H1 (cell line): Measurements from ENCODE around the gene AMPD3. TPM values are rescaled to one million over a fixed set of nuclear protein-coding genes. Genes with fewer than 3 reads are reported as not detected.

Experiments used
- CTCF ChIA-PET: fragments of 300-600 bp; sonication (Branson Sonifier 250); formaldehyde crosslinking; loops from one replicate; lab custom pipeline; 2021; ENCODE audit not compliant: partially characterized antibody; lab: Charles Lee
- POLR2A ChIA-PET: fragments of 300-600 bp; sonication (Branson Sonifier 250); formaldehyde crosslinking; loops from one replicate; lab custom pipeline; 2021; ENCODE audit warnings: inconsistent platforms; ENCODE audit not compliant: partially characterized antibody; lab: Charles Lee
- DNase-seq, 2 experiments: peaks; one replicate each; pipeline versions ENCODE4 v3.0.0 to v3.0.0-alpha.2; 2010 to 2022; ENCODE audit warnings: low spot score in 2 of 2, low read depth in 1 of 2, mixed read lengths in 1 of 2
- FAIRE-seq: peaks from 2 replicates; lab custom pipeline; 2011; peaks lifted over from hg19 to GRCh38; lab: Jason Lieb, UNC
- H2AFZ ChIP-seq: 2 replicates; pipeline ENCODE4 v1.8.1; 2012; ENCODE audit warnings: low read length, inconsistent platforms
- H2AK5ac ChIP-seq: 2 replicates; pipeline ENCODE4 v1.6.1; 2013; ENCODE audit warnings: low read depth, low read length
- H2BK120ac ChIP-seq: replicated peaks from 2 replicates; pipeline ENCODE3; 2013; ENCODE audit warnings: low read depth, low read length, inconsistent platforms
- H2BK12ac ChIP-seq: 2 replicates; pipeline ENCODE4 v1.6.1; 2013; ENCODE audit warnings: low read depth, low read length
- H2BK15ac ChIP-seq: 2 replicates; pipeline ENCODE4 v1.6.1; 2013; ENCODE audit warnings: low read length
- H2BK20ac ChIP-seq: 2 replicates; pipeline ENCODE4 v1.6.1; 2013; ENCODE audit warnings: low read length
- H2BK5ac ChIP-seq: 2 replicates; pipeline ENCODE4 v1.6.1; 2013; ENCODE audit warnings: low read depth, low read length
- H3K14ac ChIP-seq: 2 replicates; pipeline ENCODE4 v1.6.1; 2013; ENCODE audit warnings: inconsistent platforms; ENCODE audit not compliant: insufficient read length
- H3K18ac ChIP-seq: 2 replicates; pipeline ENCODE4 v1.6.1; 2013; ENCODE audit warnings: low read length; ENCODE audit errors: extremely low read depth
- H3K23ac ChIP-seq: 2 replicates; pipeline ENCODE4 v1.6.1; 2013; ENCODE audit warnings: inconsistent platforms; ENCODE audit not compliant: insufficient read length
- H3K23me2 ChIP-seq: 2 replicates; pipeline ENCODE4 v1.6.1; 2013; ENCODE audit warnings: low read depth, low read length
- H3K27ac ChIP-seq: 2 replicates; pipeline ENCODE4 v1.6.1; 2011; ENCODE audit warnings: low read depth, low read length, inconsistent platforms
- H3K27me3 ChIP-seq, 4 experiments: replicated peaks in 1 of 4; 1 replicate in 1 of 4; 2 replicates in 3 of 4; pipeline versions ENCODE4 v1.6.1 to v1.8.1; 2011 to 2013; ENCODE audit warnings: low read length in 3 of 4, mild to moderate bottlenecking in 3 of 4, inconsistent platforms in 2 of 4, mixed read lengths in 2 of 4, moderate library complexity in 1 of 4; ENCODE audit not compliant: control insufficient read depth in 3 of 4, insufficient read depth in 3 of 4; ENCODE audit errors: extremely low read depth in 1 of 4
- H3K36me3 ChIP-seq, 4 experiments: 2 replicates each; pipeline versions ENCODE4 v1.6.1 to v1.8.1; 2011 to 2013; ENCODE audit warnings: mild to moderate bottlenecking in 4 of 4, low read length in 3 of 4, moderate library complexity in 2 of 4, control low read depth in 1 of 4, inconsistent platforms in 1 of 4; ENCODE audit not compliant: insufficient read depth in 4 of 4, control insufficient read depth in 2 of 4
- H3K4ac ChIP-seq: replicated peaks from 2 replicates; pipeline ENCODE3; 2013; ENCODE audit warnings: low read length, low read depth, mixed read lengths, inconsistent platforms; ENCODE audit not compliant: insufficient read length
- H3K4me1 ChIP-seq, 4 experiments: replicated peaks in 1 of 4; 1 replicate in 1 of 4; 2 replicates in 3 of 4; pipeline versions ENCODE4 v1.6.1 to v1.8.1; 2011 to 2013; ENCODE audit warnings: low read length in 3 of 4, inconsistent platforms in 2 of 4, mixed read lengths in 1 of 4; ENCODE audit not compliant: insufficient read depth in 4 of 4, control insufficient read depth in 3 of 4
- H3K4me2 ChIP-seq, 2 experiments: 2 replicates each; pipeline versions ENCODE4 v1.6.1 to v1.8.1; 2011 to 2013; ENCODE audit warnings: low read depth in 2 of 2, low read length in 2 of 2, control low read depth in 1 of 2, inconsistent platforms in 1 of 2, mild to moderate bottlenecking in 1 of 2; ENCODE audit not compliant: insufficient read depth in 1 of 2
- H3K4me3 ChIP-seq, 4 experiments: fragments of 200-600, 300-600 bp in 1 of 4; sonication (generic), shearing (Covaris generic), sonication (Bioruptor Twin) in 1 of 4; 2 replicates each; pipeline versions ENCODE4 v1.5.1 to v1.8.1; 2011 to 2016; ENCODE audit warnings: low read length in 4 of 4, low read depth in 3 of 4, control low read depth in 2 of 4, inconsistent platforms in 2 of 4, mild to moderate bottlenecking in 2 of 4, mixed read lengths in 1 of 4, moderate library complexity in 1 of 4; ENCODE audit not compliant: insufficient read depth in 2 of 4; ENCODE audit errors: extremely low read depth in 1 of 4
- H3K56ac ChIP-seq: replicated peaks from 2 replicates; pipeline ENCODE3; 2013; ENCODE audit warnings: low read depth, mild to moderate bottlenecking, mixed read lengths, low read length, inconsistent platforms; ENCODE audit not compliant: insufficient read length
- H3K79me1 ChIP-seq: 2 replicates; pipeline ENCODE4 v1.6.1; 2013; ENCODE audit warnings: low read depth, low read length, control low read depth
- H3K79me2 ChIP-seq, 2 experiments: 2 replicates each; pipeline versions ENCODE4 v1.6.1 to v1.8.1; 2012 to 2013; ENCODE audit warnings: low read length in 2 of 2, mild to moderate bottlenecking in 2 of 2, inconsistent platforms in 1 of 2; ENCODE audit not compliant: insufficient read depth in 2 of 2, control insufficient read depth in 1 of 2
- H3K9ac ChIP-seq, 4 experiments: replicated peaks in 1 of 4; 1 replicate in 1 of 4; 2 replicates in 3 of 4; pipeline versions ENCODE4 v1.6.1 to v1.8.1; 2011 to 2013; ENCODE audit warnings: low read depth in 3 of 4, low read length in 3 of 4, control low read depth in 2 of 4, mild to moderate bottlenecking in 2 of 4, moderate library complexity in 2 of 4, inconsistent platforms in 1 of 4; ENCODE audit errors: extremely low read depth in 1 of 4
- H3K9me3 ChIP-seq, 2 experiments: 2 replicates each; pipeline versions ENCODE4 v1.6.1 to v1.8.1; 2012 to 2013; ENCODE audit warnings: mild to moderate bottlenecking in 2 of 2, moderate library complexity in 2 of 2, control low read depth in 1 of 2, inconsistent platforms in 1 of 2, low read depth in 1 of 2, low read length in 1 of 2, mixed read lengths in 1 of 2; ENCODE audit not compliant: insufficient read depth in 2 of 2
- H4K20me1 ChIP-seq, 2 experiments: replicated peaks in 1 of 2; 2 replicates each; pipeline versions ENCODE3 to v1.8.1; 2011 to 2013; ENCODE audit warnings: inconsistent platforms in 2 of 2, low read length in 2 of 2, mild to moderate bottlenecking in 1 of 2; ENCODE audit not compliant: insufficient read depth in 2 of 2, control insufficient read depth in 1 of 2
- H4K5ac ChIP-seq: 2 replicates; pipeline ENCODE4 v1.6.1; 2013; ENCODE audit warnings: low read length, low read depth, mixed read lengths, inconsistent platforms; ENCODE audit not compliant: insufficient read length
- H4K8ac ChIP-seq: 2 replicates; pipeline ENCODE4 v1.8.0; 2013; ENCODE audit warnings: mild to moderate bottlenecking, moderate library complexity, low read length, inconsistent platforms; ENCODE audit not compliant: insufficient read depth; ENCODE audit errors: extremely low read depth
- H4K91ac ChIP-seq: replicated peaks from 2 replicates; pipeline ENCODE3; 2013; ENCODE audit warnings: low read length, mixed read lengths, inconsistent platforms; ENCODE audit not compliant: insufficient read length
- BACH1 ChIP-seq: IDR thresholded peaks from 2 replicates; pipeline ENCODE4 v1.6.1; 2012; ENCODE audit warnings: low read length, improper control_type of control experiment
- MAFK ChIP-seq: IDR thresholded peaks from 2 replicates; pipeline ENCODE4 v1.6.1; 2012; ENCODE audit warnings: low read depth, mild to moderate bottlenecking, improper control_type of control experiment, low read length
- PHF8 ChIP-seq: fragments of 200-600 bp; sonication (generic); conservative IDR thresholded peaks from 2 replicates; pipeline ENCODE4 v1.7.1; 2012; ENCODE audit warnings: low read depth, mild to moderate bottlenecking, inconsistent platforms, low read length, moderate library complexity
- WGBS, 2 experiments: shearing (Covaris generic) in 1 of 2; methylation state at CpG; one replicate each; pipeline versions ENCODE4 v1.1.6 to v1.1.7; 2013 to 2015; ENCODE audit warnings: low lambda C conversion rate in 2 of 2, mixed read lengths in 2 of 2, inconsistent platforms in 1 of 2, low coverage in 1 of 2, missing lambda C conversion rate in 1 of 2; ENCODE audit not compliant: insufficient replicate concordance in 2 of 2, insufficient coverage in 1 of 2, insufficient read length in 1 of 2; ENCODE audit errors: extremely low coverage in 1 of 2, missing lambda C conversion rate in 1 of 2; 5-methylcytosine and 5-hydroxymethylcytosine counted together
- polyA plus RNA-seq, 7 experiments: library from polyadenylated mRNA; depleted of rRNA in 3 of 7; stranded (reverse) in 5 of 7; unstranded in 2 of 7; fragments of >200 nt in 5 of 7; fragments of 200-250 nt in 2 of 7; gene quantifications; 1 replicate in 5 of 7; 2 replicates in 1 of 7; 4 replicates in 1 of 7; pipeline versions ENCODE4 v1.2.1 to v1.2.3, GENCODE V29; 2011 to 2013; ENCODE audit warnings: missing spikeins in 2 of 7, mixed read lengths in 2 of 7
- total RNA-seq: library from RNA; stranded (reverse); fragmentation: NEBNext Ultra II Directional; extraction: Animal tissue kit (Norgen Biotek cat#: 25700); gene quantifications from 2 replicates; pipeline ENCODE4 v1.2.1, GENCODE V29; 2021

The AMPD3 gene
- total and polyA plus RNA-seq, 2 of the 8 experiments (the other 6 are each of a cell fraction or from before 2014, with no cell fraction given), result 4.0 to 6.3 TPM

DNA sequence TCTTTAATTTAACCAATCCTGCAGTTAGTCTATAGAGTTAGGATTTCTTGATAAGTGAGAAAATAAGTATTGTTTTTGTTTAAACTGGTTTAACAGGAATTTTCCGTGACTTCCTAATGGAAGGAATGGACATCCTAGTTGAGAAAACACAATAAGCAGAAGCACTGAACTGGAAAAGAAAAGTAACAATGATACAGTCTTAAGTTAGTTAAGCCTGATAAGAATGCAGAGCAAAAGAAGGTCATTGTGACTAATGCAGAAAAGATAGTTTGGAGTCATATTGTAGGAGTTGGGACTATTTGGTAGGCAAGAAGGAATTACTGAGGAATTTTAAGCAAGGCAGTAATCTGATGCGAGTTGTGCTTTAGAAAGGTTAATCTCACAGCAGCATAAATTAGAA lies 74.2 kb downstream of the AMPD3 start:
- no peak overlapping the region for H3K27ac ChIP-seq
- H4K20me1 ChIP-seq, result no peaks in the 10 kb centered on the region
- POLR2A ChIA-PET, result no interaction called here
- no peaks in the 10 kb centered on the region for H3K9me3 ChIP-seq
- H3K23ac ChIP-seq, result no peak overlapping the region
- H3K4ac ChIP-seq, result no peak overlapping the region
- H3K27me3 ChIP-seq, result no peaks in the 10 kb centered on the region
- H2BK15ac ChIP-seq, result no peak overlapping the region
- no peak for TF ChIP-seq BACH1
- no peak for TF ChIP-seq PHF8
- TF ChIP-seq MAFK, result no peak
- H3K9ac ChIP-seq, result no peak overlapping the region
- no peak overlapping the region for H4K5ac ChIP-seq
- no peaks in the 10 kb centered on the region for H3K79me1 ChIP-seq
- no peak overlapping the region for H2AK5ac ChIP-seq
- CTCF ChIA-PET, result interaction anchor here (0.8 kb wide), 1 partner anchor 18 kb away, joined by 3 read pairs; no protein-coding TSS in a partner anchor
- H3K14ac ChIP-seq, result no peak overlapping the region
- no peaks in the 10 kb centered on the region for H3K79me2 ChIP-seq
- no peak overlapping the region for H4K91ac ChIP-seq
- H3K4me2 ChIP-seq, result no peak overlapping the region
- H3K4me3 ChIP-seq, result no peak overlapping the region
- no peak overlapping the region for H4K8ac ChIP-seq
- DNase-seq, result no peak
- no peaks in the 10 kb centered on the region for H3K4me1 ChIP-seq
- H3K56ac ChIP-seq, result no peak overlapping the region
- no peak overlapping the region for H2BK120ac ChIP-seq
- H2BK5ac ChIP-seq, result no peak overlapping the region
- H3K36me3 ChIP-seq, result peaks cover 0 to 8% (median under 1%) of the 10 kb centered on the region in 4 experiments; a peak in 3 of 8 replicates
- H2BK20ac ChIP-seq, result no peak overlapping the region
- H3K18ac ChIP-seq, result no peak overlapping the region
- no peak overlapping the region for H2BK12ac ChIP-seq
- 87% methylated on average over 2 of the region's 2 CpGs; no CpG with 5 or more reads in 1 of the 2 experiments for WGBS, 2 experiments
- H2AFZ ChIP-seq, result no peak overlapping the region
- FAIRE-seq, result no peak
- H3K23me2 ChIP-seq, result no peaks in the 10 kb centered on the region
